ENCODE measurements around the gene TNFRSF13B.
"Not testable (repeated sequence)": the region's sequence is repeated elsewhere in the genome, so short reads cannot be mapped to it uniquely, and the experiment has no call there.

The TNFRSF13B gene

DNA sequence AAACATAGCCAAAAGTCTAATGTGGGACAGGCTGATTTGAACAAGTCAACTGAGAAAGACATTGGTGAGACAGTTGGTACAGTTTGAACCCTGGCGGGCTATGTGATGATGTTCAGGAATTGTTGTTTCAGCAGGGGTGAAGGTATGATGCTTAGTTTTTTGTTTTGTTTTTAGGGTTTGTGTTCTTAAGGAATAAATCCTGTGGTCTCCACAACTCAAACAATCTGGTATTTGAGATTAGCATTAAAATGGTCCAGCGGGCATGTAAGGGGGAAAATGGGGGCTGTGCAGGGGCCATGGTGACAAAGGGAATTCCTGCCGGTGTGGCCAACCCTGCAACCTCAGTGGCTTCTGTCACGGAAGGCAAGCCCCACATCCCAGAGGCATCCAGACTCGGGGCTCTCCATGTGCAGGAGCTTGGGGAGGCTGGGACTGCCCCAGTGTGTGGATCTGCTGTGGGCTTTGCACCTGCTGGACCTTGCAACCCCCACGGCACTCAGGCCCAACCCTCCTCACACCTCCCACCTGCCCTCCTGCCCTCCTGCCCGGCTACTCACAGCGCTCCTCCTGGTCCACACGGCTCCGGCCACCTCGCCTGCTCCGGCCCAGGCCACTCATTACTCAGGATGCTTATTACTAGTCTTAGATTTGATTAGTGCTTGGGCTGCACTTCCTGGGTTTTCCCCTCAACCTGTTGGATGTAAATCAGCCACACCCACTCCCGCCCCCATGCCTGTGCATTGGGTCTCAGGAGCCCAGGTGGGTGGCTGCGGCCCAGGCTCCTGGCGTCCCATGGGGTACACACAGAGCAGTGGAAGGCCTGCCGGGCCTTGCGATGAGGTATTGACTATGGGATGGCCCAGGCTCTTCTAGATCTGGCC, at the start of gene TNFRSF13B:
TSS of gene TNFRSF13B (minus strand) at position 661 of the 881 bp plus-strand sequence. CDS start at position 618, 43 bp downstream.
- DNase-seq, result no peak

DNA sequence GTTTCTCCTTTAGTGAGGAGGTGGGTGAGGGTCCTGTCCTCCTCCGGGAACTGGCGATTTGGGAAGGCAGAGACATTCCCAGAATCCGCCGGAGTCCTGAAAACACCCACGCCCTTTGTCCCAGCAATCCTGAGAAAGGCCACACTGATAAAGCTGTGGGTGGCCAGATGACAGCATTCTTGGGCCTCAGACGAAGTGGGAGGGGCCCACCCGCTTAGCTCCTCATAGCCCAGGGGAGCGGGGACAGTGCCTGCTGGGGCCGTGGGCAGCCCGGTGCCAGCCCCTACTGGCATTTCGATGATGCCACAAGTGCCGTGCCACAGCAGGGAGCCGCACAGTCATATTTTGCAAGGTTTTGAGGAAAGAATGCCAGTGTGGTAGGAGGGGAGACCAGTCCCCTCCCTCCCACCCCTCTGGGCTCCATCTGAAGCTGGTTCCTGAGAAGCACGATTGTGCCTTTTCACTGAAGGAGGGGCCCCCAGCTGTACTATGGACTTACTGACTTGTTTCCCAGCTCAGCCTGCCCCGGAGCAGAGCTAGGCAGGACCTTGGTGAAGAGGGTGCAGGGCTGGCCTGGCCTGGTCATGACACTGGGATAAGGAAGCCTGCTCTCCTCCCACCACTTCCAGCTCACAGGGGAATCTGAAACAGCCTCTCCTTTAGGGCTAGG, 49.4 kb upstream of the TNFRSF13B start:
- no peak for DNase-seq

DNA sequence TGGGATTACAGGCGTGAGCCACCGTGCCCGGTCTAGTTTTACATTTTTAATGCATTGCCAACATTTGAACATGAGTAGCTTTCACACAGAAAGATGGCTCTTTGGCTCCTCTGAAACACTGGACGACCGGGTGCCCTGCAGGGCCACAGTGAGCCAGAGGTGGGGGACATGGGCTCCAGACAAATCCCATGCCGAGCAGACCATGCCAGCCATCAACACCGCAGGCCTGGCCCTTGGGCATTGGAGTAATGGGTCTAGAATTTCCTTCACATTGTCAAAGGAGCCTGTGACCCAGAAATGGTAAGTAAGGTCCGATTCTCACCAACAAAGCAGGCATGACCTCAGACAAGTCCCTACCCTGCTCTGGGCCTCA, 48.9 kb upstream of the TNFRSF13B start:
- DNase-seq, result no peak

DNA sequence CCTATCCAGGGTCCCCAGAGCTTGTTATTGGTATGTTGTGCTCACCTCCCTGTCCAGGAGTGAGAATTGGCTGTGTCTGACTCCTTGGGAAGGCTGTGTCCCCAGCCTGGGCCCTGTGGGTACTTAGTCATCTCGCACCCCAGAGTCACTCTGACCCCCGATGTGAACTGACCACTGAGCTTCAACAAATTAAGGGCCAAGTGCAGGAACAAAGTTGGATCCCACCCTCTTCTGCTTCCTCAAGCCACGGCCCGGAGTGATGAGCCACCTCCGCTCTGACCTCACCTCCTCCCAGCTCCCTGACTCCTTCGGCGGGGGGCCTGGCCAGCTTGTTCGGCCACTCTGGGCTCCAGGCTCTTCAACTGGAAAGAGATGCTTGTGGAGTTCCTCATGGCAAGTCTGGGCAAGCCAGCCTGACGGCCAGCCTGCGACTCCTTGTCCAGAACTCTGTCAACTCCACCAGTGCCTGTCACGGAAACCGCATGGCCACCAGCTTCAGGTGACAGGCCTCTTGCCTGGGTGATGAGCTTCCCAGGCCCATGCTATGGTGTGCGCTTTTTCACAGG, 48.1 kb upstream of the TNFRSF13B start:
- DNase-seq, result no peak

DNA sequence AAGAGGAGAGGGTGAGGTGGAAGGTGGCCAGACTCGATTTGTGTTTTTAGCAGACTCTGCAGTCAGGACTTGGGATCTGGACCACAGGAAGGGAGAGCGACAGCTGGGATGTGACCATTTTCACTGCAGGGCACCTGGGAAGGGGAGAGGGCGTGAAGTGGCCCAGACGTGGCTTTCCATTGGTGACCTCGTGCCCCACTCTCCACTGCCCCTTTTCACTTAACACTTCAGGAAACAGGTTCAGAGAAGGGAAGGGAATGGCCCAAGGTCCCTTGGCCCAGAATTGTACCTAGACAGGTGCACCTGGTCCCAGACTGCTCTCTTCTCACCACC, 47.5 kb upstream of the TNFRSF13B start:
- no peak for DNase-seq

DNA sequence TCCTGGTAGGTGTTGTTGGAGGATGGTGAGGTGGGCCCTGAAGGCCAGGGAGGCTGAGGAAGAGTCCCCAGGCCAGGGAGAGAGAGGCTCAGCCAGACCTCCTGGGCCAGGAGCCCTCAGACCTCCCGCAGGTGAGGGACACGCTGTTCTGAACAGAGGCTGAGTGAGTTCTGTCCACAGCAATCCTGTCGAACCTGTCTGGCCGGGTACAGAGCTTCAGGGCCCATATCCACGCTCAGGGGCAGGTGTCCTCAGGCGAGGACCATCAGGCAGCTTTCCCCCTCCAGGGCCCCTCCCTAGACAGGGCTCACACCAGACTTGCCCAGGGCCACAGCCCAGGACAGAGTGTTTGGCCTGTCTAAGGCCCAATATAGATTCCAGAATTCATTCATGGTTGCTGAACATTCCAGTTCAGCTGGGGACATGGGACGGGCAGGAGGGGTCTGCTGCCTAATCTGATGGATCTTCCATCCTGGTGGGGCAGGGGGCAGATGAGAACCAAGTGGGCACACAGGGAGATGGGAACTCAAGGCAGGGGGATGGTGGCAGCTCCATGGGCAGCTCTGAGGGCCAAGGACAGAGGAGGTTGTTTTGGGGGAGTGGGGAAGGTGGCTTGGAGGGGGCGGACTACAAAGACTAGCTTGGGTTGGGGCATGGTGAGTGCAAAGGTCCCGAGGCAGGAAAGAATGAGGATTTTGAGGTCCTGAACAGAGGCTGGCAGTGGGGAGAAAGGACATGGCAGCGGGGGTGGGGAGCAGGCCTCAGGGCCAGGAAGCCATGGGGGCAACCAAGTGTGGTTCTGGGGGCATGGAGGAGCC, 46.9 kb upstream of the TNFRSF13B start:
- no peak for DNase-seq

DNA sequence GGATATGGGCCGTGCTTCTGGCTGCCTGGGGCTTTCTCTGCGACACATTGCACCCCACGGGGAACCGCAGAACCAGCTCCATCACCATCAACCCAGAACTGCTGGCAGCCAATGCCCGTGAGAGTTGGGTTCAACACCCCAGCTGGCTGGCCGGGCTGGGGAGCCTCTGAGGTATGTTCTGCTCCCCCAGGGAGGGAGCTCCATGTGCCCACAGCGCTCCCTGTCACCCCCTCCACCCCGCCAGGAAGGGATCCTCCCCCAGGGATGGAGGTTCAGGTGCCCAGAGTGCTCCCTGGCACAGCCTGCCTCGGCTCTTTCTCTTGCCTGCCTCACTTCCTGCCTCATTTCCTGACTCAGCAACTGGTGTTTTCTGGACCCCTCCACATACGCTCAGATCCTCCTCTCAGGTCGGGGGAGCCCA, 46.1 kb upstream of the TNFRSF13B start:
- no peak for DNase-seq

DNA sequence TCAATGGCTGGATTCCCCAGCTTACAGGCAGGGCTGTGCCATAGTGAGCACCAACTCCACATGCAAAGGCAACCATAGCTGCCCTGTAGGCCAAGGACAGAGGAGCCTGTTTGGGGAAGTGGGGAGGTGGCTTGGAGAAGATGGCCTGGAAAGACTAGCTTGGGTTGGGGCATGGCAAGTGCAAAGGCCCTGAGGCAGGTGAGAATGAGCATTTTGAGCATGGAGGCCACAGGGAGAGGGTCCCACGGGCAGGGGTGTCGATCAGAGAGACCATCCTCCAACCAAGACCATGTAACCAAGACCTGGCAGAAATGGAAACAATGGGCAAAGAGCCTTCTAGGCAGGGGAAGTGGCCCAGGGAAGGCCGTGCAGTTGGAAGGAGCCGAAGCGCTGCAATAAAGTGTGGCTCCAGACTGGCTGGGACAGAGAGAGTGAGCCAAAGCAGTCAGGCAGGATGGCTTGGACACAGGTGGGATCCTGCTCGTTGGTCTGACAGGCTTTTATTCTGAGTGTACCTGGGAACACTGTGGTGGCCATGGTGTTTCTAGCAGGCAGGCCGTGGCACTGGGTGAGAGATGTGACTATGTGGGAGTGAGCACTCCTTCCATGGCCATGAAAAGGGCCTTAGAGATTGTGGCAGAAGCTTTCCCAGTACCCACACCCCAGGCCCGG, 45.6 kb upstream of the TNFRSF13B start:
- no peak for DNase-seq

DNA sequence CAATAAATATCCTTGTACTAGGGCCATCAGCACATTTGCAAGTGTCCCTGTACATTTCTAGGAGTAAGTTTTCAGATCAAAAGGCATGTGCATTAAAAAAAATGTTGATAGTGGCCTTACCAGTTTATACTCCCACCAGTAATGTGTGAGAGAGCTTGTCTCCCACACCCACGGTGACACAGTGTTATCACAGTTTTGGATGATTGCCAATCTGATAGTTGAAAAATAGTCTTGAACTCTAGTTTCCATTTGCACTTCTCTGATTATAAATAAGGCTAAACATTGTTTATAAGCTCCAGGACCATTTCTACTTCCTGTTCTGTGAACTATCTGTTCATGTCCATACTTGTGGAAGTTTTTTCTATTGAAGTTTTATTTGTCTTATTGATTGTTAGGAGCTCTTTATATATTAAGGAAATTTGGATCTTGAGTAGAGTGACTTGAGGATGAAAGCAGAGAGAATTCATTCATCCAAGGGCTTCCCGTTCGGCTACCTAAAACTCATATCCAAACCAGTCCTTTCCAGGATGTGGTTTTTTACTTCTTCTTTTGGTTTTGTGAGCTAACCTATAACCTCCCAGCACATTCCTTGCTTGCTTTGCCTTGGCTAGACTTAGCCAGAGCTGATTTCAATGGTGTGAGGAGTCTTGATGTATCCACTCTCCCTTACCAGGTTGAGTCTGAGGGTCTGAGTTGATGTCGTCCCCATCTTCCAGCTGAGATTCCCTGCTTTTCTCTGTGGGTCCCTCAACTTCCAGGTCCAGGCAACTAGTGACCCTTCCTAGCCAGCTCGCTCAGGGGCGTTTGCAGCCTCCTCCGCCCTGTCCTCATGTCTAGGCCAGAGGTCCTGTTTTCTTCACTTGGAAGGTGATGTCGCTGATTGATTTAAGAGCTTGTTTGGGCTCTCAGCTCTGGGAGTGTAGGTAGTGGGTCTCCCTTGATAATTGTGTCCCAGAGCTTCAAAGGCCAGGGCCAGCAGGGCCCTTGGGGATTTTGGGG, 44.6 kb upstream of the TNFRSF13B start:
- DNase-seq, result not testable (repeated sequence)

DNA sequence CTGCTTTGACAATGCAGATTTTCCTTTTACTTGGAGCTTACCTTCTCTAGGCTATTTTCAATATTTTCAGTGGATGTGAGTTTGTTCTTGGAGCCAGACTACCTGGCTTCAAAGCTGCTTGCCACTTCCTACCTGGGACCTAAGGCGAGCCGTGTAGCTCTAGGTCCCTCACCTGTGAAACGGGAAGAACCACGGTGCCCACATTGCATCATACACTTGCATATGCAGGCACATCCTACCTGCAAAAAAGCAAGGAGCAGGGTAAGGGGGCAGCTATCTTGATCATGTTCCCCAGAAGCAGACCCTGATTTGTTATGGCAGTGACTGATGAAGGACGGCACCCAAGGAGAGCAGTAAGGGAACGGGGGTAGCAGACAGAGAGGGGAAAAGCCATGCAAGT, 43.3 kb upstream of the TNFRSF13B start:
- no peak for DNase-seq

DNA sequence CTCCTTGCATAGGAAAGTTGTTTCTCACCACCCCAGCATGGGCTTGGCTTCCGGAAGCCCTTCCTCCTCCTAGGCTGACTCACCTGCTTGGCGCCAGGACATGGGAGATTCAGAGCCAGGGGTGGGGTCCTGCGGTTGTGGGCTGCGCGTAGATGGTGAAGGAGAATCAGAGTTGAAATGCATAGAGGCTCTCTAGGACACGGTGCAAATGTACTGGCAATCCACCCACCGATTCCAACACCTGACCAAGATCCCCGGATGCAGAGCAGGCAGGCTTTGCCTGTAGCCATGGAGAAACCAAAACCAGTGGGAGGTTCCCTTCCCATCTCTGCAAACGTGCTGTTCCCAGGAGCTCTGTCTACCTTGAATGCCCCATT, 42.8 kb upstream of the TNFRSF13B start:
- not testable (repeated sequence) for DNase-seq

DNA sequence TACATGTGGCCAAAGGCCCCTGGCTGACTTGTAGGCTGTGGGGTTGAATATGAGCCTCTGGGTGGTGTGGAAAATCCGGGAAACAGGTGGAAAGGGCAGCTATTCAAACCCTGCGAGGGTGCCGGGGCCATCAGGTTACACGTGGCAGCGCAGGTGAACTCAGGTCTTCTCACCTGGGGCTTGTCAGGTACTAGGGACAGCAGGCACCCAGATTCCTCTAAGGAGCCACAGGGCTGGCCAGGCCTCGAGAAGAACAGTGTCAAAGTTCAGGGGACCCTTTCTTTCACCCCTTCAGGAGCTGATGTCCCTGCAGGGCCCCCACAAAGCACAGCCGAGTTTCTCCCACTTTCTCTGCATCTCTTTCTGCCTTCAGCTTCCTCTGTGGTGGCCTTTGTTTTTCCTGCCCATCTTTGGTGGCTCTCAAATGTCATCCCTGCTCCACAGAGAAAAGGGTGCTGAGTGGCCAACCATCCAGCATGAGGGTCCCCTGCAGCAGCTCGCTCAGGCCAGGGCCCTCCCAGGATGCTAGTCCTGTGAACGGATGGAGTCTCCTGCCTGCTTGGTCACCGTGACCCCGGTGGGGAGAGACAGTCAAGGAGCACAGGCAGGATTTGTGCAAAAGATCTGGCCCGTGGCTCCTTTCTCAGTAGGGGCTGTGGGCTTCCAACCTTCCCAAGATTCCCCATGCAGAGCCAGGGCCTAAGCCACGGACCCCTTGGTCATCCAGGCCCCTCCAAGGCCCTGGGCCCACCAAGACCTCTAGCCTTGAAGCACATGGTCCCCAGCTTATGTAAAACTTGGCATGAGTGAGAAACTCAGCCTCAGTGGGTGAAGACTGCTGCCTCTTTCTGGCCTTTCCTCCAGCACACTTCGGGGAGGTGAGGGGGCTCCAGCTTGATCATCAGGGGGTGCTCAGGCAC, 42.2 kb upstream of the TNFRSF13B start:
- not testable (repeated sequence) for DNase-seq

DNA sequence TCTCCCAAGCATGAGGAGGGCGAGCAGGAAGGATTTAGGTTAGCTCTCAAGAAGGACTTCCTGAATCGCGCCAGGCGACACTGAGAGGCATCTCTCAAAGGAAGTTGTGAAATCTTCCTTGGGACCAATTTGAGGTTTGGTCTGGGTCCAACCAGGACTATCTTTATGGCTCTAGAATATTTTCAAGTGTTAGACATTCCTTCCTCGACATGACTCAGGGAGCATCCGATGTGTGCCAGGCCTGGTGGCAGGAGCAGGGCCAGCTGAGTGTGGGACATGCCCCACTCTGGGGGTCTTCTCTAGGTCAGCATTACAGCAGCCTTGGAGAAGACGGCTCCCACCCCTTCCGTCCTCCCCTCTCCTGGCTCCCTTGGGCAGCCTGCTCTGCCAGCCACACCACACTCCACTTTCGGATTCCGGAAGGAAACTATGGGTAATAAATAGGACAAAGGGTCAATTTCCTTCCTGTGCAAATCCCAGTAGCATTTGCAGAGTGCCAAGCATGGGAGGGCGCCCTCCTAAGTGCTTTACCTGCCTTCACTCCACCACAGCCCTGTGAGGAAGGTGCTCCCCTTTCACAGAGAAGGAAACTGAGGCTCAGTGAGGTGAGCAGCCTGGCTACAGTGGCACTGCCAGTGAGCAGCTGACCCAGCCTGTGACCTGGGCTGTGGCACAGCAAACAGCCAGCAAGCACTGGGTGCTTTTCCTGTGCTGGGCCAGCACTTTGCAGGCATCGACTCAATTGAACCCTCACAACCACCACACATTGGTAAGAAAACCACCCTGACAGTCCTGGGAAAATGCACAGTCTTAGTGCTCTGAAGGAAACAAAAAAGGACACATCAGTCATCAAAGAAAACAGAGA, 39.4 kb upstream of the TNFRSF13B start:
- not testable (repeated sequence) for DNase-seq

DNA sequence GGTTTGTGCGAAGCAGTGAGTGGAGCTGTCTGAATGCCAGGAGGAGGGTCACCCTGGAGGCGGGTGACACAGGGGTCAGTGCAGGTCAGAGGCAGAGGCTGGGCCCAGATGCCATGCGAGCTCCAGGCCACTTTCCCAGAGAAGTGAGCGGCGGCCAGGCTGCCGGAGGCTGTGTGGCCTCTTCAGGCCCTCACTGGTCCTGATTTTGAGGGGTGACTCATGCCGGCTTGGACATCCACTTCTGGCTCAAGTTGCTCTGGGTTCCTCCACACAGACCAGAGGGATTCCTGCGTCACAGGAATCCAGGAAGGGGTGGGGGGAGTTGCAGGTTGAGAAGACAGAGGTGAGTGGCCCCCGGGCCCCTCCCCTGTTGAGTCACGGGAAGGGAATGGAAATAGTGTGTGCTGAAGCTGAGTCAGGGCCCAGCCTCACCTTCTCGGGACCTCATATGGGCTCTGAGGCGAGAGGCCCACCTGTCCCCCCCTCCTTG, 38.7 kb upstream of the TNFRSF13B start:
- DNase-seq, result not testable (repeated sequence)

DNA sequence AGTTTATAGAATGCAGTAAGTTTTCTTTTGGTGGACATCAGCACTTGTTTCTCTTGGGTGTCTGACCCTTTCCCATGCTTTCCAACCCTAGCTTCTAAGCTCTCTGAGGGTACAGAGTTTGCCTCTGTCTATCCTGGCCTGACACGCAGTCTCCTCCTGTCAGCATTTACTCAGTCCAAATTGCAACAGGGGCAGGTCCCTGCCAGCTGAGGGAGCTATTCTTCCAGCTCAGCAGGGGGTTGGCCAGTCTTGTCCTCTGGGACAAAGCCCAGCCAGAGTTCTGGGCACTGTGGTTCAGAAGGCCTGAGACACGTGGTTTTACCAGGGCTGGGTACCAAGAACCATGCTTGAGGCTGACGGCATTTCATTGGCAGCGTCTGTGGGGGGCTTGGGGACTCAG, 38.1 kb upstream of the TNFRSF13B start:
- DNase-seq, result not testable (repeated sequence)

DNA sequence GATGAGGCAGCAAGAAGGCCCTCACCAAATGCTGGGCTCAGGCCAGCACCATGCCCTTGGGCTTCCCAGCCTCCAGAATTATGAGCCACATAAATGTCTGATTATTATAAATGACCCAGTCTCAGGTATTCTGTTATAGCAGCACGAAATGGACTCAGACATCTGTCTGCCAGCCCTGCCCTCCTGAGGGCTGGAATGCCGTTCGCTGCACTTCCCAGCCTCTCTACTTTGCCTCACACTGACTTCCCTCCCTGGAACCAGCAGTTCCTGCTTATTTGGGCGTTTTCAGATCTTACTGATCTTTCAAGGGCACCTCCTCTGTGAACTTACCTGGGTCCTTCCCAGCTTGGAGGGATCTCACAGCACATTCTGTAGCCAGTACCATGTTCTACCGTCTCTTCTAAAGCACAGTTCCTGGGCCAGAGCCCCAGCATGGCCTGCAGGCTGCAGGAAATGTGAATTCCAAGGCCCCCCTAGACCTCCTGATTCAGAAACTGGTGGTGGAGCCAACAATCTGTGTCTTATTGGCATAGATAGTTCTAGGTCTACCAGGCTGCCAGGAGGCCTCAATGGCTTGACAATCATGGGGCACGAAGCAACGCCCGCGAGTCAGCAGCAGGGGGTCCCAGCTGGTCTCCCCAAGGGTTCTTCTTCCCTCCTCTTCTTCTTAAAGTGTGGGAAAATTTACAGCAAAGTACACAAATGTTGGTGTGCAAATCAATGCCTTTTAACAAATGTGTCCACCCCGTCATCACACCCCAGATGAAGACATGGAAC, 36.9 kb upstream of the TNFRSF13B start:
- DNase-seq, result not testable (repeated sequence)

DNA sequence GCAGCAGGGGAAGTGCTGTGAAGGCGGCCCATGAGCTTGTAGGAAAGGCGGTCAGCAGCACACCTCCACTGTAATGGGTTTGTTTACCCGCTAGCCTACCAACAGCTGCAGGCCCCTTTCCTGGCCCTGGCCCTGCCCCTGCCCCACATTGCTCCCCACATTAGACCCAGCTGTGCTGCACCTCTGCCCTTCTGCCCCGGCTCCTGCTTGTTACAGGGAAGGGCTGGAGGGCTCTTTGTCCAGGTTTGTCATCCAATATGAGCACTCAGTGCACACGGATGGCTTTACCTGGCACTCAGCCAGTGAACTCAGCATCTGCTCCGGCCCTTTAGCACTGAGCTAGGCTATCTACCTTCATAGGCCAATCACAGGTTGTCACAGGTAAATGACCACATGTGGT, 36.0 kb upstream of the TNFRSF13B start:
- DNase-seq, result not testable (repeated sequence)

DNA sequence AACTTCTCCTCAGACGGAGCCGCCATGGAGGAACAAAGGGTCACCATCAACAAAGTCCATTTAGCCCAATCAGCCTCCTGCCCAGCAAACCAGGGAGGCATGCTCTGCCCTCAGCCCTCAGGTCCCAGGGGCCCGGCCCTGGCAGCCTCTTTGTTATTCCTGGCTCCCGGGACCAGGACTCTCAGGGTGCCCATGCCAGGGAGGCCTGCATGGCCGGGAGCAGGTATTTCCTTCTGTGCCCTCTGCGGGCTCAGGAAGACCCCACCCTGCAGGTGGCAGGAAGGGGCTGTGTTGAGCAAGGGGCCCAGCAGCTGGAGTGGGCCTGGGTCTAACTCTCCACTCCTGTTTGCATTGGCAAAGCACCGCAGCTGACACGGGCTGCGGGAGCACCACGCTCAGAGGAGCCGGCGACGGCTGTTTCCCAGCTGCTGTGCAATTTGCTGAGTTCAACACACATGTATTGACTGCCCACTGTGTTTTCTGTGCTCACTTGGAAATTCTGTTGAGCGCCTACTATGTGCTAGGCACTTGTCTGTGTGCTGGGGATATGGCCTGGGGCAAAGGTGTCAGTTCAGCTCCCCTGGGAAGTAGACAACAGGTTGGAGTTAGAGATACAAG, 33.2 kb upstream of the TNFRSF13B start:
- DNase-seq, result not testable (repeated sequence)

Data from activated CD4-positive, CD25-positive, alpha-beta regulatory T cell treated with anti-CD3 and anti-CD28 coated beads, Interleukin-2, amount 50 U/mL, for 72 hours (primary cell).